DOHH2 (cell line): ENCODE measurements around the gene FGF3.

Experiments used
- H3F3A ChIP-seq: fragments of 200-600 bp; sonication (generic), shearing (Covaris generic); 2 replicates; pipeline ENCODE4 v1.6.0; 2016; ENCODE audit warnings: antibody characterized with exemption, mild to moderate bottlenecking; ENCODE audit not compliant: control insufficient read depth, insufficient read depth
- H3K27ac ChIP-seq: fragments of 200-600 bp; sonication (generic); 2 replicates; pipeline ENCODE4 v1.5.1; 2014; ENCODE audit warnings: low read depth, mild to moderate bottlenecking, low read length, moderate library complexity
- H3K27me3 ChIP-seq: fragments of 200-600 bp; sonication (generic); 2 replicates; pipeline ENCODE4 v1.6.1; 2014; ENCODE audit warnings: mild to moderate bottlenecking, low read length, mixed read lengths; ENCODE audit not compliant: control insufficient read depth
- H3K36me3 ChIP-seq: fragments of 200-600 bp; sonication (generic); 2 replicates; pipeline ENCODE4 v1.6.1; 2014; ENCODE audit warnings: mild to moderate bottlenecking, low read length, moderate library complexity, mixed read lengths; ENCODE audit not compliant: control insufficient read depth
- H3K4me1 ChIP-seq: fragments of 200-600 bp; sonication (generic); 2 replicates; pipeline ENCODE4 v1.6.1; 2014; ENCODE audit warnings: mild to moderate bottlenecking, low read length, mixed read lengths; ENCODE audit not compliant: control insufficient read depth
- H3K4me2 ChIP-seq: fragments of 200-600 bp; sonication (generic); 2 replicates; pipeline ENCODE4 v1.6.0; 2014; ENCODE audit warnings: mild to moderate bottlenecking, low read length, moderate library complexity
- H3K4me3 ChIP-seq: fragments of 200-600 bp; sonication (generic); 2 replicates; pipeline ENCODE4 v1.5.1; 2014; ENCODE audit warnings: mild to moderate bottlenecking, low read length, mixed read lengths
- H3K79me2 ChIP-seq: fragments of 200-600 bp; sonication (generic); 2 replicates; pipeline ENCODE4 v1.6.1; 2014; ENCODE audit warnings: mild to moderate bottlenecking, low read length, mixed read lengths; ENCODE audit not compliant: control insufficient read depth
- H3K9me2 ChIP-seq: fragments of 200-600 bp; sonication (generic); replicated peaks from 2 replicates; pipeline ENCODE4 v1.6.1; 2014; ENCODE audit warnings: mild to moderate bottlenecking, low read length, mixed read lengths; ENCODE audit not compliant: control insufficient read depth
- H3K9me3 ChIP-seq: fragments of 200-600 bp; sonication (generic); 2 replicates; pipeline ENCODE4 v1.6.1; 2014; ENCODE audit warnings: antibody characterized with exemption, low read length, mixed read lengths; ENCODE audit not compliant: control insufficient read depth, insufficient read depth
- H4K20me1 ChIP-seq: fragments of 200-600 bp; sonication (generic); 2 replicates; pipeline ENCODE4 v1.6.0; 2014; ENCODE audit warnings: low read depth, mild to moderate bottlenecking, antibody characterized with exemption, low read length, moderate library complexity; ENCODE audit not compliant: control insufficient read depth, insufficient read depth
- EZH2phosphoT487 ChIP-seq: fragments of 200-600 bp; sonication (generic); IDR thresholded peaks from 2 replicates; pipeline ENCODE4 v1.6.1; 2017; ENCODE audit warnings: borderline replicate concordance, mild to moderate bottlenecking, antibody characterized with exemption, low read length, moderate library complexity, mixed read lengths
- TF ChIP-seq, protein P1 (sequence below): fragments of 200-600 bp; sonication (generic); IDR thresholded peaks from one replicate; pipeline ENCODE4 v1.5.1; 2014; ENCODE audit warnings: antibody characterized with exemption, mild to moderate bottlenecking, low read depth, low read length; ENCODE audit not compliant: poor library complexity, severe bottlenecking

Gene FGF3

GRCh38 chr11:69864686-69865661 lies 45.8 kb upstream of the FGF3 start:
- H3K27me3 ChIP-seq, result no peaks in the 10 kb centered on the region
- no peaks in the 10 kb centered on the region for H4K20me1 ChIP-seq
- H3F3A ChIP-seq, result no peaks in the 10 kb centered on the region
- H3K4me2 ChIP-seq, result no peak overlapping the region
- no peaks in the 10 kb centered on the region for H3K79me2 ChIP-seq
- H3K27ac ChIP-seq, result no peak overlapping the region
- H3K36me3 ChIP-seq, result no peaks in the 10 kb centered on the region
- H3K9me3 ChIP-seq, result no peaks in the 10 kb centered on the region
- no peaks in the 10 kb centered on the region for H3K4me1 ChIP-seq
- no peaks in the 10 kb centered on the region for H3K9me2 ChIP-seq
- TF ChIP-seq EZH2phosphoT487, result no peak
- no peak overlapping the region for H3K4me3 ChIP-seq

DNA sequence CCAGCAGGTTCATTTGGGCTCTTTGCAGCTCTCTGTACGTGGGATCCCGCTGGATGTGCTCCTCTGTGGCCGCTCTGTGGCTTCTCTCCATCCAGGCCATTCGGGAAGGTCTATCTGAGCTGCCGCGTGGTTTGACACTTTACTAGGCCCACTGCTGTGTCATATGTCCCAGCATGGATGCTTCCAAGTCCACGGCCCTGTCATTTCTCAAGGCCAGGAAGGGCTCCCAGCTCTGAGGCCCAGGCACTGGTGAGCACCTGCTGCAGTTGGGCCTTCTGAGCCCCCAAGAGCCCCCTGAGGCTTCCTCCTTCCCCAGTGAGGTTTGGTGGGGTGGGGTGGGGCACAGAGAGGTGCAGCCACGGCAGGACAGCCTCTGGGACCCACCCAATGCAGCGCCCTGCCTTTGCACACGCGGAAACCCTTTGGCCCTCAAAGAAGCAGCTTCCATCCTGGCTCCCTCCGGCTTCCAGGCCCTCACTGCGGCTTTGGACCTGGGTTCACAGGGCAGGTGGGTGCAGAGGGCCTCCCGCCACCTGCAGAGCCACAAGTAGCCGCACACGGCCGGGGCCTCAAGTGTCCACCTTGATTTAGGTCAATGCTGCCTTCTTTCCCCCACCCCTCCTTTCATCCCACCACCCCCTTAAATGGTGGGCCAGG lies 44.5 kb upstream of the FGF3 start:
- TF ChIP-seq EZH2phosphoT487, result no peak
- TF ChIP-seq, protein P1, sequence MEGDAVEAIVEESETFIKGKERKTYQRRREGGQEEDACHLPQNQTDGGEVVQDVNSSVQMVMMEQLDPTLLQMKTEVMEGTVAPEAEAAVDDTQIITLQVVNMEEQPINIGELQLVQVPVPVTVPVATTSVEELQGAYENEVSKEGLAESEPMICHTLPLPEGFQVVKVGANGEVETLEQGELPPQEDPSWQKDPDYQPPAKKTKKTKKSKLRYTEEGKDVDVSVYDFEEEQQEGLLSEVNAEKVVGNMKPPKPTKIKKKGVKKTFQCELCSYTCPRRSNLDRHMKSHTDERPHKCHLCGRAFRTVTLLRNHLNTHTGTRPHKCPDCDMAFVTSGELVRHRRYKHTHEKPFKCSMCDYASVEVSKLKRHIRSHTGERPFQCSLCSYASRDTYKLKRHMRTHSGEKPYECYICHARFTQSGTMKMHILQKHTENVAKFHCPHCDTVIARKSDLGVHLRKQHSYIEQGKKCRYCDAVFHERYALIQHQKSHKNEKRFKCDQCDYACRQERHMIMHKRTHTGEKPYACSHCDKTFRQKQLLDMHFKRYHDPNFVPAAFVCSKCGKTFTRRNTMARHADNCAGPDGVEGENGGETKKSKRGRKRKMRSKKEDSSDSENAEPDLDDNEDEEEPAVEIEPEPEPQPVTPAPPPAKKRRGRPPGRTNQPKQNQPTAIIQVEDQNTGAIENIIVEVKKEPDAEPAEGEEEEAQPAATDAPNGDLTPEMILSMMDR, result no peak

DNA sequence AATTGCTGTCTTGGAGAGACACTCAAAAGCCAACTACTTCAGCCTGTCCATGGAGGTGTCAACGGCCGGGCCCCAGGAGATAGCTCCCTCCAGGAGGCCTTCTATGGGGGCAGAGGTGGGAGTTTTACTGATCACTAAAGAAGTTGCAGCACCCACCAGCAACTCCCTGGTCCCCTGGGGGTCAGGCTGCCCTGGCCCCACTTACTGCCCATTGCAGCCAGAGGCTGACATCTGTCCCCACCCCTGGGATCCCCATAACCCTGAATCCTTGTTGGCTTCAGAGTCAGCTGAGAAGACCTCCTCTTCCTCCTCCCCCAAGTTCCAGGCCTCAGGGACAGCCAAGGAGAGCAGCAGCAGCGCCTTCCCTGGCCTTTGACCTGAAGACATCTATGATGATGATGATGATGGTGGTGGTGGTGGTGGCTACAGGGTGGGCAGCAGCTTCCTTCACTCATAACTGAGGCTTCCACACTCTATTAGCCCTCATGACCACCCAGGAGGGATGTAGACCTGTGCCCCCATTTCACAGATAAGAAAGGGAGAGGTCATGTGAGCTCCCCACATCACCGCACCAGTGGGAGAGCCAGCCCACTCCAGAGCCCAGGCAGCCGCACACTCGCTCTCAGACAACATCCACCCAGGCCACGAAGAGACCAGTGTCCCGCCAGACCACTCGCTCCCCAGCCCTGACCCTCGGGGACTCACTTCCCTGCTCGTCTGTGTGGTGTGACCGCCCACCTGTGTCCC lies 43.8 kb upstream of the FGF3 start:
- H3K27ac ChIP-seq, result no peak overlapping the region
- no peaks in the 10 kb centered on the region for H3K27me3 ChIP-seq
- no peaks in the 10 kb centered on the region for H3F3A ChIP-seq
- TF ChIP-seq, protein P1, result no peak
- TF ChIP-seq EZH2phosphoT487, result no peak
- H3K4me1 ChIP-seq, result no peaks in the 10 kb centered on the region
- no peak overlapping the region for H3K4me3 ChIP-seq
- H3K79me2 ChIP-seq, result no peaks in the 10 kb centered on the region
- no peaks in the 10 kb centered on the region for H3K36me3 ChIP-seq
- H3K9me2 ChIP-seq, result no peaks in the 10 kb centered on the region
- H4K20me1 ChIP-seq, result no peaks in the 10 kb centered on the region
- H3K4me2 ChIP-seq, result no peak overlapping the region
- H3K9me3 ChIP-seq, result no peaks in the 10 kb centered on the region

More for the DNA sequence above, 44.5 kb upstream of the FGF3 start:
- Histone ChIP-seq H3K4me2 (no peak overlapping the region), H3K27me3 (no peaks in the 10 kb centered on the region), H3F3A (no peaks in the 10 kb centered on the region), H3K27ac (no peak overlapping the region), H3K36me3 (no peaks in the 10 kb centered on the region), H3K79me2 (no peaks in the 10 kb centered on the region), H3K9me3 (no peaks in the 10 kb centered on the region), H3K4me3 (no peak overlapping the region), H4K20me1 (no peaks in the 10 kb centered on the region), H3K9me2 (no peaks in the 10 kb centered on the region), H3K4me1 (no peaks in the 10 kb centered on the region)
